ENCODE measurements around the gene SAMHD1. TPM values are rescaled to one million over a fixed set of nuclear protein-coding genes. Genes with fewer than 3 reads are reported as not detected.

Gene SAMHD1
- total and polyA plus RNA-seq, 2 donors (not counting 3 experiments of a cell fraction or from before 2014, with no cell fraction given), result 13.7 to 27.5 TPM

GRCh38 chr20:36872852-36873251 is 78.7 kb downstream of the SAMHD1 start:
- BruUV-seq (replicated peaks), result no TSS peak
- Histone ChIP-seq H3K9ac (replicated peaks; ENCODE audit: extremely low read depth, insufficient read depth, low read length) (no peak overlapping the region), H2AFZ (ENCODE audit: low read depth, low read length) (no peak overlapping the region), H3K9me1 (replicated peaks; ENCODE audit: control insufficient read depth, extremely low read depth, insufficient read depth, low read length) (no peaks in the 10 kb centered on the region), H3K27me3 (ENCODE audit: control insufficient read depth in 2 of 2, insufficient read depth in 2 of 2, low read length in 2 of 2) (no peaks in the 10 kb centered on the region), H3K79me2 (ENCODE audit: control insufficient read depth, insufficient read depth, low read length) (no peaks in the 10 kb centered on the region), H3K36me3 (ENCODE audit: control insufficient read depth in 2 of 2, extremely low read depth in 1 of 2, insufficient read depth in 2 of 2, low read length in 2 of 2) (no peaks in the 10 kb centered on the region), H3K4me3 (replicated peaks in 1 of 3; ENCODE audit: insufficient read depth in 1 of 3, low read depth in 1 of 3, low read length in 3 of 3) (no peak overlapping the region), H3K9me3 (replicated peaks; ENCODE audit: control insufficient read depth, insufficient read depth, low read length) (no peaks in the 10 kb centered on the region), H3K4me1 (ENCODE audit: control insufficient read depth, extremely low read depth, insufficient read depth, low read length) (no peaks in the 10 kb centered on the region), H4K20me1 (replicated peaks; ENCODE audit: control insufficient read depth, extremely low read depth, insufficient read depth, low read length) (no peaks in the 10 kb centered on the region), H3K27ac (ENCODE audit: insufficient read depth, low read depth, low read length) (no peak overlapping the region), H3K4me2 (ENCODE audit: insufficient read depth, low read length) (no peak overlapping the region)
- ChIA-PET POLR2A (interaction anchor here (1.5 kb wide), 1 partner anchor 11 kb away, joined by 3 read pairs; no protein-coding TSS in a partner anchor), CTCF (interaction anchor here (0.8 to 1.5 kb wide), 5 partner anchors 8 to 99 kb away, joined by 3 to 6 read pairs (median 4); partner anchors contain the start of gene DSN1)
- intact Hi-C loops (cut with micrococcal nuclease), result no loop called here
- TF ChIP-seq POLR2A (IDR thresholded peaks at IDR 0.05; ENCODE audit: low read depth, low read length) (no peak), MYC (IDR thresholded peaks at IDR 0.05; ENCODE audit: low read depth, low read length) (no peak), GATA2 (IDR thresholded peaks at IDR 0.05; ENCODE audit: insufficient read depth, insufficient read length, low read depth, low read length) (no peak), CTCF (IDR thresholded peaks at IDR 0.05; ENCODE audit: extremely low read depth in 1 of 2, insufficient read depth in 1 of 2, low read depth in 1 of 2, low read length in 2 of 2) (no peak), POLR2AphosphoS5 (IDR thresholded peaks at IDR 0.05; ENCODE audit: insufficient read depth, low read depth, low read length) (no peak), EZH2 (IDR thresholded peaks at IDR 0.05; ENCODE audit: borderline replicate concordance, low read depth, low read length, severe bottlenecking) (no peak), JUN (IDR thresholded peaks at IDR 0.05; ENCODE audit: borderline replicate concordance, insufficient read depth, insufficient read length, low read depth) (no peak), FOS (IDR thresholded peaks at IDR 0.05; ENCODE audit: borderline replicate concordance, insufficient read depth, low read length) (no peak), MAX (IDR thresholded peaks at IDR 0.05; ENCODE audit: insufficient read depth, insufficient read length) (no peak)
- no peak for DNase-seq (ENCODE audit: low read depth, low spot score)
- dilution Hi-C loops (cut with MboI; ENCODE audit: extremely low pct_ligation_motif_present, low sequenced_read_pairs), result no loop called here
- no peak for FAIRE-seq
